HEK293 (cell line): ENCODE measurements around the gene FRMD4B.

ENCODE experiments used
- CTCF ChIA-PET: fragments of 350-600 bp; formaldehyde crosslinking; extraction: SDS; loops from one replicate; lab custom pipeline; 2021; ENCODE audit warnings: antibody characterized with exemption; lab: Yijun Ruan, JAX
- POLR2A ChIA-PET: fragments of 300-600 bp; formaldehyde crosslinking; extraction: SDS; loops from one replicate; lab custom pipeline; 2020; ENCODE audit warnings: antibody characterized with exemption, inconsistent platforms; lab: Yijun Ruan, JAX
- H3K27ac ChIP-seq: fragments of 200-500 bp; sonication (Bioruptor generic); 2 replicates; pipeline ENCODE4 v1.5.1; 2014; ENCODE audit warnings: low read depth, low read length, control low read depth, inconsistent platforms; ENCODE audit errors: extremely low read depth
- H3K36me3 ChIP-seq, 2 experiments: fragments of 200-500 bp in 1 of 2; sonication (Bioruptor generic) in 1 of 2; 1 replicate in 1 of 2; 2 replicates in 1 of 2; pipeline ENCODE4 v1.5.1; 2014 to 2017; ENCODE audit warnings: inconsistent platforms in 2 of 2, low read length in 2 of 2; ENCODE audit not compliant: control insufficient read depth in 2 of 2, insufficient read depth in 1 of 2
- H3K4me1 ChIP-seq: fragments of 200-500 bp; sonication (Bioruptor generic); 2 replicates; pipeline ENCODE4 v1.5.1; 2014; ENCODE audit warnings: mild to moderate bottlenecking, low read length, inconsistent platforms; ENCODE audit not compliant: control insufficient read depth, insufficient read depth
- H3K4me3 ChIP-seq: 2 replicates; pipeline ENCODE4 v1.5.1; 2011; ENCODE audit warnings: low read depth, mild to moderate bottlenecking, control low read depth, low read length, moderate library complexity
- H3K9me3 ChIP-seq: fragments of 200-500 bp; sonication (Bioruptor generic); 2 replicates; pipeline ENCODE4 v1.5.1; 2014; ENCODE audit warnings: low read depth, low read length, inconsistent platforms; ENCODE audit not compliant: control insufficient read depth, insufficient read depth
- ELK4 ChIP-seq: IDR thresholded peaks from 2 replicates; pipeline ENCODE4 v1.6.1; 2011; ENCODE audit warnings: mild to moderate bottlenecking, low read depth, low read length, borderline replicate concordance
- HOXA7 ChIP-seq: sonication (generic); formaldehyde crosslinking; IDR thresholded peaks from 2 replicates; pipeline ENCODE4 v1.8.1; 2022; ENCODE audit warnings: missing genetic modification reagents, borderline replicate concordance
- IKZF3 ChIP-seq: fragments of 450-650 bp; IDR thresholded peaks from 2 replicates; pipeline ENCODE4 v1.5.0; 2018; ENCODE audit warnings: missing biosample characterization, mild to moderate bottlenecking, missing genetic modification characterization, moderate library complexity
- KLF10 ChIP-seq: fragments of 450-650 bp; IDR thresholded peaks from 2 replicates; pipeline ENCODE4 v1.5.1; 2018; ENCODE audit warnings: missing biosample characterization, mild to moderate bottlenecking, missing genetic modification characterization
- KLF17 ChIP-seq: fragments of 450-650 bp; formaldehyde crosslinking; IDR thresholded peaks from 2 replicates; pipeline ENCODE4 v1.5.1; 2016; ENCODE audit warnings: missing biosample characterization, missing genetic modification characterization
- PRDM2 ChIP-seq: fragments of 450-650 bp; formaldehyde crosslinking; IDR thresholded peaks from 2 replicates; pipeline ENCODE4 v1.5.1; 2016; ENCODE audit warnings: missing biosample characterization, missing genetic modification characterization, borderline replicate concordance
- SP3 ChIP-seq: fragments of 450-650 bp; formaldehyde crosslinking; IDR thresholded peaks from 2 replicates; pipeline ENCODE4 v1.5.1; 2016; ENCODE audit warnings: missing biosample characterization, missing genetic modification characterization
- YY2 ChIP-seq: fragments of 450-650 bp; formaldehyde crosslinking; IDR thresholded peaks from 2 replicates; pipeline ENCODE4 v1.5.1; 2016; ENCODE audit warnings: missing biosample characterization, missing genetic modification characterization
- ZBTB6 ChIP-seq: fragments of 450-650 bp; formaldehyde crosslinking; IDR thresholded peaks from 2 replicates; pipeline ENCODE4 v1.5.1; 2017; ENCODE audit warnings: missing biosample characterization, missing genetic modification characterization
- ZNF16 ChIP-seq: fragments of 450-650 bp; formaldehyde crosslinking; IDR thresholded peaks from 2 replicates; pipeline ENCODE4 v1.5.1; 2016; ENCODE audit warnings: low read depth, missing biosample characterization, missing genetic modification characterization
- ZNF335 ChIP-seq: fragments of 450-650 bp; formaldehyde crosslinking; conservative IDR thresholded peaks from 2 replicates; pipeline ENCODE4 v1.5.1; 2016; ENCODE audit warnings: missing biosample characterization, missing genetic modification characterization
- ZNF610 ChIP-seq: fragments of 450-650 bp; formaldehyde crosslinking; IDR thresholded peaks from 2 replicates; pipeline ENCODE4 v1.5.1; 2016; ENCODE audit warnings: missing biosample characterization, missing genetic modification characterization, borderline replicate concordance
- ZNF660 ChIP-seq: fragments of 450-650 bp; IDR thresholded peaks from 2 replicates; pipeline ENCODE4 v1.5.1; 2018; ENCODE audit warnings: missing biosample characterization, mild to moderate bottlenecking, missing genetic modification characterization
- ZNF692 ChIP-seq: fragments of 450-650 bp; formaldehyde crosslinking; IDR thresholded peaks from 2 replicates; pipeline ENCODE4 v1.5.1; 2016; ENCODE audit warnings: missing biosample characterization, missing genetic modification characterization
- ZNF830 ChIP-seq: fragments of 450-650 bp; IDR thresholded peaks from 2 replicates; pipeline ENCODE4 v1.5.0; 2018; ENCODE audit warnings: missing biosample characterization, missing genetic modification characterization, low read depth, mild to moderate bottlenecking, moderate library complexity

FRMD4B gene

GRCh38 chr3:69433121-69433968 lies 47.5 kb upstream of the FRMD4B start:
- CTCF ChIA-PET, result interaction anchor here (0.6 to 1.4 kb wide), 4 partner anchors 23 to 313 kb away, joined by 3 to 4 read pairs (median 4); no protein-coding TSS in a partner anchor
- Histone ChIP-seq H3K4me1 (no peaks in the 10 kb centered on the region), H3K9me3 (no peaks in the 10 kb centered on the region), H3K4me3 (no peak overlapping the region), H3K36me3 (no peaks in the 10 kb centered on the region), H3K27ac (no peak overlapping the region)
- POLR2A ChIA-PET, result interaction anchor here (0.6 kb wide), 1 partner anchor 51 kb away, joined by 4 read pairs; no protein-coding TSS in a partner anchor
- no peak for TF ChIP-seq IKZF3 (tag by site-specific recombination)
- TF ChIP-seq HOXA7 (CRISPR knock-in tag), result no peak
- TF ChIP-seq ZNF335 (tag by site-specific recombination), result peak; percentile 44
- no peak for TF ChIP-seq PRDM2 (tag by site-specific recombination)
- TF ChIP-seq KLF17 (tag by site-specific recombination), result no peak
- TF ChIP-seq KLF10 (tag by site-specific recombination), result no peak
- no peak for TF ChIP-seq SP3 (tag by site-specific recombination)
- TF ChIP-seq ZNF660, result no peak
- TF ChIP-seq ZBTB6 (tag by site-specific recombination), result no peak

- H3K4me1 ChIP-seq, result no peaks in the 10 kb centered on the region
- POLR2A ChIA-PET, result no interaction called here
- H3K36me3 ChIP-seq, result no peaks in the 10 kb centered on the region
- H3K9me3 ChIP-seq, result no peaks in the 10 kb centered on the region
- H3K27ac ChIP-seq, result no peak overlapping the region
- no peak overlapping the region for H3K4me3 ChIP-seq
- CTCF ChIA-PET, result interaction anchor here (1.7 kb wide), 1 partner anchor 268 kb away, joined by 6 read pairs; no protein-coding TSS in a partner anchor
- TF ChIP-seq YY2 (tag by site-specific recombination) (no peak), ELK4 (no peak), ZNF16 (no peak), ZNF830 (tag by site-specific recombination) (no peak), ZNF610 (no peak), ZNF692 (tag by site-specific recombination) (no peak)
Measured at GRCh38 chr3:69428657-69429255, 42.9 kb upstream of the FRMD4B start.
